Immature natural killer cell (primary cell): Measurements from ENCODE around the gene LTBP2. TPM values are rescaled to one million over a fixed set of nuclear protein-coding genes. Genes with fewer than 3 reads are reported as not detected.
"Not testable (repeated sequence)": the region's sequence is repeated elsewhere in the genome, so short reads cannot be mapped to it uniquely, and the experiment has no call there.

Source experiments
- DNase-seq, 3 donors: peaks; one replicate each; pipeline ENCODE4 v3.0.0; 2022; ENCODE audit warnings: mixed read lengths in 1 of 3
- H3K27ac Mint-ChIP-seq, 6 donors: one replicate each; pipeline ENCODE4 v1.8.0; 2020; ENCODE audit warnings: mixed read lengths in 6 of 6, mild to moderate bottlenecking in 5 of 6, inconsistent platforms in 4 of 6, moderate library complexity in 3 of 6
- H3K27me3 Mint-ChIP-seq, 3 donors: one replicate each; pipeline ENCODE4 v1.8.0; 2020 to 2021; ENCODE audit warnings: low read depth in 3 of 3, mild to moderate bottlenecking in 3 of 3, mixed read lengths in 3 of 3, moderate library complexity in 3 of 3, inconsistent platforms in 1 of 3
- H3K36me3 Mint-ChIP-seq, 3 donors: one replicate each; pipeline ENCODE4 v1.8.0; 2020; ENCODE audit warnings: mixed read lengths in 3 of 3, inconsistent platforms in 2 of 3, mild to moderate bottlenecking in 2 of 3
- H3K4me1 Mint-ChIP-seq, 2 donors: one replicate each; pipeline ENCODE4 v1.8.0; 2020; ENCODE audit warnings: inconsistent platforms in 2 of 2, mild to moderate bottlenecking in 2 of 2, mixed read lengths in 2 of 2, moderate library complexity in 1 of 2
- H3K4me3 Mint-ChIP-seq, 5 donors: one replicate each; pipeline ENCODE4 v1.8.0; 2020; ENCODE audit warnings: mild to moderate bottlenecking in 5 of 5, mixed read lengths in 5 of 5, inconsistent platforms in 3 of 5, moderate library complexity in 3 of 5
- H3K9me3 Mint-ChIP-seq, 6 donors: one replicate each; pipeline ENCODE4 v1.8.0; 2020; ENCODE audit warnings: mild to moderate bottlenecking in 6 of 6, mixed read lengths in 6 of 6, inconsistent platforms in 4 of 6, moderate library complexity in 3 of 6
- polyA plus RNA-seq, 3 donors: library from polyadenylated mRNA; unstranded; fragments of 300-500 nt; fragmentation: Illumina TruSeq; gene quantifications; one replicate each; pipeline ENCODE4 v1.2.3, GENCODE V29; 2021

The LTBP2 gene
- polyA plus RNA-seq, 3 donors from 2014 or later, result 0.29 to 0.66 (median 0.30) TPM

- peaks cover 0 to 18% (median 9%) of the 10 kb centered on the region in 3 donors for H3K27me3 Mint-ChIP-seq
- H3K4me1 Mint-ChIP-seq, DNase-seq, H3K9me3 Mint-ChIP-seq, H3K27ac Mint-ChIP-seq, H3K36me3 Mint-ChIP-seq, H3K4me3 Mint-ChIP-seq: not testable (repeated sequence)
These were observed 157.6 kb downstream of the LTBP2 start for GRCh38 chr14:74454397-74454796.

Other genes starting within 250 kb of the LTBP2 start
- gene SYNDIG1L, start 186.0 kb downstream of the LTBP2 start, polyA plus RNA-seq, result not detected
- 100 to 1,000 TPM in 1 of 3 donors, 10 to 100 TPM in 2; 86.3 to 128 (median 92.8) TPM for gene NPC2, start 118.9 kb downstream of the LTBP2 start, polyA plus RNA-seq
- gene ISCA2, start 118.5 kb downstream of the LTBP2 start, polyA plus RNA-seq, result 10 to 100 TPM; 46.2 to 58.1 (median 55.0) TPM
- gene AREL1, start 100.8 kb upstream of the LTBP2 start, polyA plus RNA-seq, result 10 to 100 TPM; 11.9 to 30.6 (median 14.0) TPM
- gene FCF1, start 100.9 kb upstream of the LTBP2 start, polyA plus RNA-seq, result 10 to 100 TPM; 25.9 to 34.2 (median 31.8) TPM
- gene YLPM1, start 151.1 kb upstream of the LTBP2 start, polyA plus RNA-seq, result 10 to 100 TPM in 1 of 3 donors, 1 to 10 TPM in 2; 3.8 to 17.2 (median 4.8) TPM